IPS DF 4.7 (cell line): ENCODE data around the gene SIGLECL1.

Source experiments
- DNase-seq: peaks from one replicate; pipeline ENCODE4 v3.0.0-alpha.2; 2013; ENCODE audit warnings: low spot score; ENCODE audit errors: extremely low read depth

Gene SIGLECL1

DNA sequence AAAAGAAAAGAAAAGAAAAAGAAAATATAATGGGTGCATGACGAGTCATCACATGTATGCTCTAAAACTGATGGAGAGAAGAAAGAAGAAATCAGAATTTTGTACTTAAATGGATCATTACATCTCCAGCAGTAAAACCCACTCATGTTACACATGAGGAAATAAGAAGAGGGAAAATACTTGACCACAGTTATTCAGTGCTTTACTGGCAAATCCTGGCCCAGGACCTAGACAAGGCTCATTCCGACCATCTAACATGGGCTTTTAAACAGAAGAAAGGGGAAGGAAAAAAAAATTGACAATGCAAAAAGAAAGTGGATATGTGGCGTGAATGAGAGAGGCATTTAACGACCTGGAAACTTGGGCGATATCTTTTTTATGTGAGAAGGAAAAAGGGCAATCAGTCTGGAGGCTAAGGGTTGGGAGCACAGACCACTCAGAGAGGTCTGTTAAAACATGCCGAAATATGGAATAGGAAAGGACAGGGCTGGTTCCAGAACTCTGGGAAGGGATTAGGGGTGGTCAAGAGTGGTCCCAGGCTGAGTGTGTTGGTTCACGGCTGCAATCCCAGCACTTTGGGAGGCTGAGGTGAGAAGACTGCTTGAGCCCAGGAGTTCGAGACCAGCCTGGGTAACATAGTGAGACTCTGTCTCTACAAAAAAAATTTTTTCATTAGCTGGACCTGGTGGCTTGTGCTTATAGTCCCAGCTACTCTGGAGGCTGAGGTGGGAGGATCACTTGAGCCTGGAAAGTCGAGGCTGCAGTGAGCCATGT lies 1.6 kb downstream of the SIGLECL1 start:
- DNase-seq, result no peak

- DNase-seq, result no peak
Measured at GRCh38 chr19:51253088-51253806, 2.4 kb downstream of the SIGLECL1 start.

DNA sequence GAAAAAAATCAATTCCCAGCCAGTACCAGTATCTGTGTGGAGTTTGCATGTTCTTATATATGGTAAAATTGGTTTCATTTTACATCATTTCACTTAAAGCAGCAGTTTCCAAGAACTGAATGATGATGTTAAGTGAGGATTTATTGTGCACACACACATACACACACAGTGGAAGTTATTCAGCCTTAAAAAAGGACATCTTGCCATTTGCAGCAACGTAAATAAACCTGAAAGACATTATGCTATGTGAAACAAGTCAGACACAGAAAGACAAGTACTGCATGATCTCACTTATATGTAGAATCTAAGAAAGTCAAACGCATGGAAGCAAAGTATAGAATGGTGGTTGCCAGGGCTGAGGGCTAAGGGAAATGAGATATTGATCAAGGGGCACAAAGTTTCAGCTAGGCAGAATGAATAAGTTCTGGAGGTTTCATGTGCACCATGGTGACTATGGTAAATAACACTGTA lies 5.3 kb downstream of the SIGLECL1 start:
- no peak for DNase-seq

- no peak for DNase-seq
Measured at GRCh38 chr19:51257471-51257870, 6.6 kb downstream of the SIGLECL1 start.

GRCh38 chr19:51258165-51259160 lies 7.6 kb downstream of the SIGLECL1 start:
- no peak for DNase-seq

DNA sequence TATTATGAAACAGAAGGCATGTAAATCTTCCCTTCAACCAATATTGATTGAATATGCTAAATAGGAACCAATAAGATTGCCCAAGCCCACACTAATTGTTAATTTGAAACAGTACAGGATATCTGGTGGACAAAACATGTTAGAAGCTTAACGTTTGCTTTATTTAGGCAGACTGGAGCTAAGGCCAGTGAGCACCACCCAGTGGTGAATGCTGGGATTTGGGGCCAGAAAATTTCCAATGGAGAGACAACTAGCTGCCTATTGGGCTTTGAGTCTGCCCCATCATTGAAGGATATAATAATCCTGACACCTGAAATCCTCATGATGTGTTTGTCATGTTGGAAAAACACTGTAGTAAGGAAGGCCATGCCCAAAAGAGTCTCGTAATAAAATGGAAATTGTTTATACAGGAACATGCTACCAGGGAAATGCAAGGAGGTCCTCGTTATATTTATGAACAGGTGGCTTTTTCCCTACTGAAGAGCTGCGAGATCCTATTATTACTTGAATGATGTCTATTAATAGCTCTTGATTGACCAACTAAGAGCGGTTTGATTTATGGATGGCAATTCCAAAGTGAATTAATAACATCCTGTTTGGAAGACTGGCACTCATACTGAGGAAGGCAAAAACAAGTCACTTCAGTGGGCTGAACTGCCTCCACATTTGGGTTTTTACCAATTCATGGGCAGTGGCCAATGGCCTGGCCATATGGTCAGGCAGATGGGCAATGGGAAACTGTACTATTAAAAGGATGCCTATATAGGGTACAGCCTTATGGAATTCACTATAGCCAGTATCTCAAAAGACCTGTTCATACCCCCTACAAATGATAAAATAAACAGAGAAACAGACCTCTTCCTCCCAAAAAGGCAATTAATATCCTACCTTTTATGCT lies 8.7 kb downstream of the SIGLECL1 start:
- DNase-seq, result no peak

- DNase-seq, result no peak
Measured at GRCh38 chr19:51263808-51264207, 12.9 kb downstream of the SIGLECL1 start.

DNA sequence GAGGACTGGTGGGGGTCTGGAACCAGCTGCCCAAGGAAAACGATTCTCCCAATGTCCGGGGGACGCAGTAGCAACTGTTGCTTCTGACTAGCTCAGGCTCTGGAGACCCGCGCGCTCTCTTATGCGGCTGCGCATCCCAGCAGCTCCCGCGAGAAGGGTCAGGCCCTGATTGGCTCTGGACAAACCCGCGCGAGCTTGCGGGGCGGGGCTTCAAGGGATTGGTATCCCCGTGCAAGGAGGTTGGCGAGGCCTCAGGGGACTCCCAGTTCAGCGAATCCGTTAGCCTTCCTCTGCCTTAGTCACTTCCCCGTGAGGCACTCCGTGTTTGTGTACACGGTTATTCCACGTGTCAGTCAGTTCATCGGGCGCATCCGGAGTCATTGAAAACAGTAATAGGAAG lies 20.2 kb downstream of the SIGLECL1 start:
- no peak for DNase-seq

GRCh38 chr19:51272183-51272810 lies 21.4 kb downstream of the SIGLECL1 start:
- DNase-seq, result no peak

- no peak for DNase-seq
Measured at GRCh38 chr19:51274049-51274770, 23.3 kb downstream of the SIGLECL1 start.

DNA sequence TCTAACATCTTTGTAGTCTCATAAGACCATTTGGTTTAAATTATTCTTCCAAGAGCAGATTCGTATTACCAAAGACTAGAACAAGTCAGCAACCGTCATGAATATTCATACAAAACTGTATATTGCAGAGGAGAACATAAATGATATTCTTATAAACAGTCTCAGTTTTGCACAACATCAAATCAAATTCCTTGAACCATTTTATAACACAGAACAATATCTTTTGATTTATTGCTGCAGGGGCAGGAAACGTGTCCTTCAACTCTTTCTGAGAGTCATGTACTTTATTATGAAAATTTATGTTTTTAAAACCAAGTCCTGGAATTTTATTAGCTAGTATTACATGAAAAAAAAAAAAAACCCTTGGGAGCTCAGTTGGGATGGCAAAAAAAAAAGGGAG lies 26.2 kb downstream of the SIGLECL1 start:
- no peak for DNase-seq

GRCh38 chr19:51282335-51282734 lies 31.5 kb downstream of the SIGLECL1 start:
- DNase-seq, result no peak

- no peak for DNase-seq
Measured at GRCh38 chr19:51285682-51286081, 34.8 kb downstream of the SIGLECL1 start.

DNA sequence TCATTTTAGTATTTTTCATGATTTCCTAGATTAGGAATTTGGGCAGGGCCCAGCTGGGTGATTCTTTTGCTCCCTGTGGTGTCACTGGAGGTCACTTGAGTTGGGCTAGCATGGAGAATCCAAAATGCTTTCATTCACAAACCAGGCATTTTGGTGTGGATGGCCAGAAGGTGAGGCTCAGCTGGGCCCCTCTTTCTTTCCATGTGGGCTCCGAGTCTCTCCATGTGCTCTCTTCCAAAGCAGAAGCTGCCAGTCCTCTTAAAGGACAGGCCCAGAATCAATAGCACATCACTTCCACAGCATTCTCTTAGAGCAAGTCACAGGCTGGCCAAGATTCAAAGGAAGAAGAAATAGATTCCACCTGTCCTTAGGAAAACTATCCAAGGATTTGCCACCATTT lies 38.8 kb downstream of the SIGLECL1 start:
- no peak for DNase-seq

DNA sequence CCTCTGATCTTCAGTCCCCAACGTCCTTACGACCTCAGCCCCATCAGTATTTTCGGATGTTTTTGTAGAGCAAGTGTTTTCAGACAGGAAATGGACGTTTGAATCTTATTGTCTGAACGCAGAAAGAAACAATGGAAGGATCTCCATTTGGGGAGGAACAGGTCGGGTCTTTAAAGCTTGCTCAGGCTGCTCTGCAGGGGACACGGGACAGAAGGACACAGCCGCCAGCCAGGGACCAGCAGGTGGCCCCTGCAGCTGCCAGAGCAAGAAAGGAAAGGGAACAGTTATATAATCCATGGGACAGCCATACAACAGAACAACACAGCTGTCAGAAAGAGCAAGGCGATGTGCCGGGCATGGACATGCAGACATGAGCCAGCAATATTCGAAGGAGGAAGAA lies 42.1 kb downstream of the SIGLECL1 start:
- DNase-seq, result no peak

- DNase-seq, result no peak
Measured at GRCh38 chr19:51293571-51294210, 42.8 kb downstream of the SIGLECL1 start.

DNA sequence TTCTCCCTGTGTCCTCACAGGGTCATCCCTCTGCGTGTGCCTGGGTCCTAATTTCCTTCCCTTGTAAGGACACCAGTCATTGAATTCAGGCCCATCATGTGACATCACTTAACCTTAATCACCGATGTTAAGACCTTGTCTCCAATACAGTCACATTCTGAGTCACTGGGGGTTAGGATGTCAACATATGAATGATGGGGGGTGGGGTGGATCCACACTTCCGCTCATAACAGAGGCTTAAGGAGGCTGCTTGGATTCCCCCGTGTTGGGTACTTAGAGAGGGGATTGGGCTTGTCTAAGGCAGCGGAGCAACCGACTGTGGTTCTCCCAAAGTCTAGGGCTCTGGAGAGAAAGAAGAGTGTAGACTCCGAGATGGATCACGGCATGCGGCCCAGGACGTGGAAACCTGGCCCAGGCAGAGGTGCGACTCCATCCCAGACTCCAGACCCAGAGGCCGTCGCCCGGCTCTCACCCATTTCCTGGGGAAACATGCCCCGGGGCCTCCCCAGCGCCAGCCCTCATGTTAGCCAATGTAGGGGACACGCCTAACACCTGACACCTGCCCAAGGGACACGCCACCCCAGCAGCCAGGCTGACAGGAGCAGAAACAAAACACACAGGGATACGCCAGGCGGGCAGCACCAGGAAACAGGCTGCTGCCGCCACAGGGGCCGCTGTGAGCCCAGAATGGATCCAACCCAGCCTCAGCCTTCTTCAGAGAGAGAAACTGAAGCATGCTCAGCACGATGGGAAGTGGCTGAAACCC lies 43.5 kb downstream of the SIGLECL1 start:
- no peak for DNase-seq

- no peak for DNase-seq
Measured at GRCh38 chr19:51294977-51295375, 44.1 kb downstream of the SIGLECL1 start.
